Measurements from ENCODE around the gene REXO1. TPM values are rescaled to one million over a fixed set of nuclear protein-coding genes. Genes with fewer than 3 reads are reported as not detected.

Gene REXO1
- total RNA-seq, 1 donor from 2014 or later, result 69.6 TPM

- Mint-ChIP-seq H3K4me3 (no peak overlapping the region), H3K27ac (no peak overlapping the region), H3K4me1 (peaks cover under 1% of the 10 kb centered on the region), H3K36me3 (ENCODE audit: low read depth) (peaks cover 63% of the 10 kb centered on the region), H3K9me3 (no peaks in the 10 kb centered on the region), H3K27me3 (no peaks in the 10 kb centered on the region)
- DNase-seq (no peak), ATAC-seq (ENCODE audit: low read depth) (no peak)
- intact Hi-C loops (cut with micrococcal nuclease), result no loop called here
- TF ChIP-seq CTCF (IDR thresholded peaks at IDR 0.05), result no peak
- POLR2A ChIA-PET, result no interaction called here
- CTCF ChIA-PET, result no interaction called here
Measured at GRCh38 chr19:1818549-1819195, 29.6 kb downstream of the REXO1 start.

- H3K4me3 Mint-ChIP-seq, result no peak overlapping the region
- ChIA-PET CTCF (no interaction called here), POLR2A (no interaction called here)
- TF ChIP-seq CTCF (IDR thresholded peaks at IDR 0.05), result no peak
- peaks cover 59% of the 10 kb centered on the region for H3K36me3 Mint-ChIP-seq (ENCODE audit: low read depth)
- DNase-seq (no peak), ATAC-seq (ENCODE audit: low read depth) (no peak)
- intact Hi-C loops (cut with micrococcal nuclease), result no loop called here
- H3K4me1 Mint-ChIP-seq, result peaks cover 8% of the 10 kb centered on the region
- H3K9me3 Mint-ChIP-seq, result no peaks in the 10 kb centered on the region
- H3K27me3 Mint-ChIP-seq, result no peaks in the 10 kb centered on the region
- H3K27ac Mint-ChIP-seq, result no peak overlapping the region
Measured at GRCh38 chr19:1817553-1818179, 30.6 kb downstream of the REXO1 start.

- H3K36me3 Mint-ChIP-seq (ENCODE audit: low read depth), result peaks cover 51% of the 10 kb centered on the region
- DNase-seq, result no peak
- no peak overlapping the region for H3K4me3 Mint-ChIP-seq
- no peak for TF ChIP-seq CTCF (IDR thresholded peaks at IDR 0.05)
- H3K9me3 Mint-ChIP-seq, result no peaks in the 10 kb centered on the region
- ChIA-PET POLR2A (no interaction called here), CTCF (no interaction called here)
- peaks cover 12% of the 10 kb centered on the region for H3K4me1 Mint-ChIP-seq
- H3K27me3 Mint-ChIP-seq, result no peaks in the 10 kb centered on the region
- H3K27ac Mint-ChIP-seq, result no peak overlapping the region
- no peak for ATAC-seq (ENCODE audit: low read depth)
- intact Hi-C loops (cut with micrococcal nuclease), result no loop called here
Measured at GRCh38 chr19:1816530-1817298, 31.6 kb downstream of the REXO1 start.

GRCh38 chr19:1815605-1816529, 32.4 kb downstream of the REXO1 start:
- Mint-ChIP-seq H3K27me3 (no peaks in the 10 kb centered on the region), H3K36me3 (ENCODE audit: low read depth) (peaks cover 45% of the 10 kb centered on the region), H3K4me3 (no peak overlapping the region), H3K27ac (no peak overlapping the region), H3K4me1 (peaks cover 14% of the 10 kb centered on the region), H3K9me3 (no peaks in the 10 kb centered on the region)
- POLR2A ChIA-PET, result no interaction called here
- no peak for ATAC-seq (ENCODE audit: low read depth)
- DNase-seq, result no peak
- intact Hi-C loops (cut with micrococcal nuclease), result no loop called here
- TF ChIP-seq CTCF (IDR thresholded peaks at IDR 0.05), result no peak
- CTCF ChIA-PET, result no interaction called here
